ENCODE data around the gene PBX3.

DNA sequence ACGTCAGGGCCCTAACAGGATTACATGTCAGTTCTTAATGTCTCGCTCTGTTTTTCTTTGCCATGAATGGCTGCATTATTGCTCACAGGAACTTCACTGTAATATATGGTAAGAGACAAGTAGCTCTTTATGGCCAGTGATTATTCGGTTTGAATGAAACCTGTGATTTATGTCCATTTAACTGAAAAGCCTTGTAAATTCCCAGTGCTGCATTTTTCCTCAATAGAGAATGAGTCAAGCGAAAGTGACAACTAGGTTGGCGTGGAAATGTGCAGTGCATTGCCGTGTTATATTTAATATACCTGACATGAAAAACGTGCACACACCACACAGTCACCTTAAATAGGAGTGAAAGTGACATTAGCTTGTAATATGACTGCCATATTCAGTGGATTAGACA is 163.1 kb downstream of the PBX3 start:
- TF ChIP-seq, protein P1, sequence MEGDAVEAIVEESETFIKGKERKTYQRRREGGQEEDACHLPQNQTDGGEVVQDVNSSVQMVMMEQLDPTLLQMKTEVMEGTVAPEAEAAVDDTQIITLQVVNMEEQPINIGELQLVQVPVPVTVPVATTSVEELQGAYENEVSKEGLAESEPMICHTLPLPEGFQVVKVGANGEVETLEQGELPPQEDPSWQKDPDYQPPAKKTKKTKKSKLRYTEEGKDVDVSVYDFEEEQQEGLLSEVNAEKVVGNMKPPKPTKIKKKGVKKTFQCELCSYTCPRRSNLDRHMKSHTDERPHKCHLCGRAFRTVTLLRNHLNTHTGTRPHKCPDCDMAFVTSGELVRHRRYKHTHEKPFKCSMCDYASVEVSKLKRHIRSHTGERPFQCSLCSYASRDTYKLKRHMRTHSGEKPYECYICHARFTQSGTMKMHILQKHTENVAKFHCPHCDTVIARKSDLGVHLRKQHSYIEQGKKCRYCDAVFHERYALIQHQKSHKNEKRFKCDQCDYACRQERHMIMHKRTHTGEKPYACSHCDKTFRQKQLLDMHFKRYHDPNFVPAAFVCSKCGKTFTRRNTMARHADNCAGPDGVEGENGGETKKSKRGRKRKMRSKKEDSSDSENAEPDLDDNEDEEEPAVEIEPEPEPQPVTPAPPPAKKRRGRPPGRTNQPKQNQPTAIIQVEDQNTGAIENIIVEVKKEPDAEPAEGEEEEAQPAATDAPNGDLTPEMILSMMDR (IDR thresholded peaks at IDR 0.05): no peak
- TF ChIP-seq POLR2AphosphoS5 (IDR thresholded peaks at IDR 0.05): no peak
- no peak for TF ChIP-seq POLR2A (IDR thresholded peaks at IDR 0.05)
- no peak for TF ChIP-seq EP300 (IDR thresholded peaks at IDR 0.05)

Measured in suprapubic skin (tissue), 4 donors.